Glomerular endothelial cell (primary cell): ENCODE data around the gene TRAPPC10. TPM values are rescaled to one million over a fixed set of nuclear protein-coding genes. Genes with fewer than 3 reads are reported as not detected.

ENCODE experiments used
- DNase-seq: peaks from one replicate; pipeline ENCODE4 v3.0.0-alpha.2; 2011; ENCODE audit warnings: low read depth, low spot score; ENCODE audit errors: extremely low read depth
- total RNA-seq: library from RNA; depleted of rRNA; stranded (reverse); fragments of >200 nt; gene quantifications from 2 replicates; pipeline ENCODE4 v1.2.3, GENCODE V29; 2015

TRAPPC10 gene, protein sequence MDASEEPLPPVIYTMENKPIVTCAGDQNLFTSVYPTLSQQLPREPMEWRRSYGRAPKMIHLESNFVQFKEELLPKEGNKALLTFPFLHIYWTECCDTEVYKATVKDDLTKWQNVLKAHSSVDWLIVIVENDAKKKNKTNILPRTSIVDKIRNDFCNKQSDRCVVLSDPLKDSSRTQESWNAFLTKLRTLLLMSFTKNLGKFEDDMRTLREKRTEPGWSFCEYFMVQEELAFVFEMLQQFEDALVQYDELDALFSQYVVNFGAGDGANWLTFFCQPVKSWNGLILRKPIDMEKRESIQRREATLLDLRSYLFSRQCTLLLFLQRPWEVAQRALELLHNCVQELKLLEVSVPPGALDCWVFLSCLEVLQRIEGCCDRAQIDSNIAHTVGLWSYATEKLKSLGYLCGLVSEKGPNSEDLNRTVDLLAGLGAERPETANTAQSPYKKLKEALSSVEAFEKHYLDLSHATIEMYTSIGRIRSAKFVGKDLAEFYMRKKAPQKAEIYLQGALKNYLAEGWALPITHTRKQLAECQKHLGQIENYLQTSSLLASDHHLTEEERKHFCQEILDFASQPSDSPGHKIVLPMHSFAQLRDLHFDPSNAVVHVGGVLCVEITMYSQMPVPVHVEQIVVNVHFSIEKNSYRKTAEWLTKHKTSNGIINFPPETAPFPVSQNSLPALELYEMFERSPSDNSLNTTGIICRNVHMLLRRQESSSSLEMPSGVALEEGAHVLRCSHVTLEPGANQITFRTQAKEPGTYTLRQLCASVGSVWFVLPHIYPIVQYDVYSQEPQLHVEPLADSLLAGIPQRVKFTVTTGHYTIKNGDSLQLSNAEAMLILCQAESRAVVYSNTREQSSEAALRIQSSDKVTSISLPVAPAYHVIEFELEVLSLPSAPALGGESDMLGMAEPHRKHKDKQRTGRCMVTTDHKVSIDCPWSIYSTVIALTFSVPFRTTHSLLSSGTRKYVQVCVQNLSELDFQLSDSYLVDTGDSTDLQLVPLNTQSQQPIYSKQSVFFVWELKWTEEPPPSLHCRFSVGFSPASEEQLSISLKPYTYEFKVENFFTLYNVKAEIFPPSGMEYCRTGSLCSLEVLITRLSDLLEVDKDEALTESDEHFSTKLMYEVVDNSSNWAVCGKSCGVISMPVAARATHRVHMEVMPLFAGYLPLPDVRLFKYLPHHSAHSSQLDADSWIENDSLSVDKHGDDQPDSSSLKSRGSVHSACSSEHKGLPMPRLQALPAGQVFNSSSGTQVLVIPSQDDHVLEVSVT
- total RNA-seq, result 16.5 and 29.1 TPM in 2 replicates

DNA sequence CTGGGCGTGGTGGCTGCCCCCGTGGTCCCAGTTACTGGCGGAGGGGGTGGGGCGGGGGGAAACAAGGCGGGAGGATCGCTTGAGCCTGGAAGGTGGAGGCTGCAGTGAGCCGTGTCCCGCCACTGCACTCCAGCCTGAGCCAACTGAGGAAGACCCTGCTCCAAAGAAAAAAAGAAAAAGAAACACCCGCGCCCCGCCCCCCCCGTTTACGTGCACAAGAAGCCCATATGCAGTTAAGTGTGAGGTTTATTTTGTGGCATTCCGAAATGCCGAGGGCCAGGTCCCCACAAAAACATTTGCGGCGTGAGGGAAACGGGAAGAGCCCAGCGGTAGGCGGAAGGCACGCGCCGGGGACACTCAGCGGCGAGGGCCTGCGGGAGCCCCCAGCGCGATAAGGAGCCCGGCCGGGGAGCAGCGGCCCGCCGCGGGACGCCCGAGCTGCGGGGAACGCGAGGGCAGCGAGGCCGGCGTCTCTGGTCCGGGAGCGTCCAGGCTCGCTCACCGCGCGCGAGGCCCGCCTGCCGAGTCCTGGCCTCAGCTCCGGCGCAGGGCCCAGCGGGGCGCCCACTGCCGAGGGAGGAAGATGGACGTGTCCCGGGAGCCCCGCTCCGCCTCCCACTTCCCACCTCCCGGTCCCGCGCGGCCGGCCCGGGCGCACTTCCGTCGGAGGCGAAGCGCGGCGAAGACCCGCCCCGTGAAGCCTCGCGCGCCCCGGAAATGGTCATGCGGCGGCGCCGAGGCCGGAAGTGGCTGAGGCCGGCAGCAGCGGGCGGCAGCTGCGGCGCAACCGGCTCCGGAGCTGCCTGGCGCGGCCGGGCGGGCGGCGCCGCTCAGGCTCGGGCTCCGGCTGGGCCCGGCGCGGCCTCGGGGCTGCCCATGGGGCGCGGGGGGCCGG, at the start of gene TRAPPC10:
TRAPPC10 (plus strand) TSS at position 731 of the 895 bp plus-strand sequence. CDS start 185 bp downstream, outside the sequence.
- no peak for DNase-seq

DNA sequence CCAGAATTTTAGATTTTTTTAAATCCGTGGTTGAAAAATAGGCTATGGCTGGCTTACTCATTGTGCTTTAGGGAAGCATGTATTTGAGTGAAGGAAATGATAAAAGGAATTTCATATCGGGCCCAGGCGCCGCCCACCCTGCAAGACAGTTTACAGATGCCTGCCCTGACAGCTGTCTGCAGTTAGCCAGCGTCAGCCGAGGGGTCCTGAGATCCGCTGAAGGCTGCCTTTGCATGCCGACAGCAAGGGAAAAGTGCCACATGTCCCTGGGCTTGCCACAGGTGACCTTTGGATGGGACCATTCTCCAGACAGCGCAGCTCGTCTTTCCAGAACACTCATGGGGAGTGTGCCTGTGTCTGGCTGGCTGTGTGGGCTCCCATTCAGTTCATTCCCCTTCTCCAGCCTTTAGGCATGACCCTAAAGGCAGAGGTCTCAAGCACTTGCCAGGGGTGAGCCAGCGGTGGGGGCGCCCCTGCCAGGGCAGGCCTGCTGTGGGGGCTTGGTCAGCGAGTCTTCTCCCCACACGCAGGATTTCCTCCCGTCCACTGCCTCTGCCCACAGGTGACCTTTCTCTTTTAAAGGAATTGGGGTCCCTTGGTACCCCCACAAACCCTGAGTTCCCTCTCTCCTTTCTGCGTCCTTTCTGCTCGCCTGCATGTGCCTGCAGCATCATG, 46.1 kb upstream of the TRAPPC10 start:
- DNase-seq, result no peak

DNA sequence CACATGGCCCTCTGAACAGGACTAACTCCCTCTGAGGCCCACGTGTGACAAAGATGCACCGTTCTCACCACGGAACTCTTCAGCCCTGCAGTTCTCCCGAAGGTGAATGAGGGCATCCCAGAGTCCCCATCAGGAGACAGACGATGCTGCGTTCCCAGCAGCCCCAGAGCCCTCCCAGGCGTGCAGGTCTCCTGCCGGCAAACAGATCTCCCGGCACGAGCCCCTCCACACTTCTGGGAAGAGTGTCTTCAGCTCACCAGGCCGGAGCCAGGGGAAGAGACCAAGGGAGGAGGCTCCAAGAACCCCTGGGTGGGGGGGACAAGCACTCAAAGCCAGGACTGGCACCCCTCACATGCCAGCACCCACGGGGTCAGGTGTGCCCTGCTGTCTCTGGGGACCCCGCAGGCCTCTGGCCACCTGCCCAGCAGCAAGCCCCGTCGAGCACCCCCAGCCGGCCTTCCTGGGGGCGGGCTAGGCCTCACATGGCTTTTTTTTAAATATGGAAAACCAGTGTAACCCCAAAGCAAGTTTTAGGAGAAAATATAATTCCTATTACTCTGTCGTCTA, 45.1 kb upstream of the TRAPPC10 start:
- DNase-seq, result no peak

DNA sequence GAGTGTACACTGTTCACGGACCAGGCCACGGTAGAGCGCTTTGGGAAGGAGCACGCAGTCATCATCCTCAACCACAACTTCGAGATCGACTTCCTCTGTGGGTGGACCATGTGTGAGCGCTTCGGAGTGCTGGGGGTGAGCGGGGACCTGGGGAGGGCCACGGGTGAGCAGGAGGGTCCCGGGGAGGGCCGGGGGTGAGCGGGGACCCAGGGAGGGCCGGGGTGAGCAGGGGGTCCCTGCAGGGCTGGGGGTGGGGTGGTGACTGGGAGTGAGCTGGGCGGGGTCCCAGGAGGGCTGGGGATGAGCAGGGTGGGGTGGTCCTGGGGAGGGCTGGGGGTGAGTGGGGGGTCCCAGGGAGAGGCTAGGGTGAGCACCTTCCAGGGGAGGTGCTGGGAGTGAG, 44.1 kb upstream of the TRAPPC10 start:
- no peak for DNase-seq

DNA sequence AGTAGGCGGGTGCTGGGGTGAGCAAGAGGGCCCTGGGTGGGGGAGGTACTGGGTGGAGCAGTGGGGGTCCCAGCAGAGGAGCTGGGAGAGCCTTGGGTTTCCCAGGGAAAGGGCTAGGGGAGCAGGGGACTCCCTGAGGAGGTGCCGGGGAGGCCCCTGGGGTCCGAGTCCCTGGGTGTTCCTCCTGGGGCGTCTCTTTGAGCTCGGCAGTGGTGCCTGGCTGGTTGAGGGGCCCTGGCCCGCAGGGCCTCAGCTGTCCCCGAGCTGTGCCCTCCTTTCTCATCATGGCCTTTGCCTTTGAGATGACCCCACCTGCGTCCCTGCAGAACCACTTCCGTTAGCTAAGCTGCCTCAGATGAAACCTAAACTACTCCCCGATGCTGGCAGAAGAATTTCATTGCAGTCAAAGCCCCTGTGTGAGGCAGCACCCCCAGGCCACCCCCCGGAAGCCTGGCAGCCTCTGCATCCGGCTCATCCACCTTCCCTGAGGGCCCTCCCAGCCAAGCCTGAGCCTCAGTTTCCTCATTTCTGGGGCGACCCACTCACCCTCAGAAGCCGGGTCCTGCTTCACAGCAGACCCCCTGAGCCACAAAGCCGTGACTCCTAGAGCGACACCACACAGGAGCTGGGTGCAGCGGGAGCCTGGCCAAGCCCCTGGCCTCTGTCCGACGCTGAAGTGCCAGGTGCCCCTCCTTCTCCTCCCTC, 43.5 kb upstream of the TRAPPC10 start:
- DNase-seq, result no peak

DNA sequence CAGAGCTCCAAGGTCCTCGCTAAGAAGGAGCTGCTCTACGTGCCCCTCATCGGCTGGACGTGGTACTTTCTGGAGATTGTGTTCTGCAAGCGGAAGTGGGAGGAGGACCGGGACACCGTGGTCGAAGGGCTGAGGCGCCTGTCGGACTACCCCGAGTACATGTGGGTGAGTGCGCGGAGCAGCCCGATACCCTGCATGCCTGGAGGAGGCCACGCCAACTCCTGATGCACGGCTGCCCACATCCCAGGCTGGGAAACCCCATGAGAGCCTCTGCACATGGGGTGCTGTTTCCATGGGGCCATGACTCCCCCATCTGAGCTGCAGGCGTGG, 43.0 kb upstream of the TRAPPC10 start:
- DNase-seq, result no peak

DNA sequence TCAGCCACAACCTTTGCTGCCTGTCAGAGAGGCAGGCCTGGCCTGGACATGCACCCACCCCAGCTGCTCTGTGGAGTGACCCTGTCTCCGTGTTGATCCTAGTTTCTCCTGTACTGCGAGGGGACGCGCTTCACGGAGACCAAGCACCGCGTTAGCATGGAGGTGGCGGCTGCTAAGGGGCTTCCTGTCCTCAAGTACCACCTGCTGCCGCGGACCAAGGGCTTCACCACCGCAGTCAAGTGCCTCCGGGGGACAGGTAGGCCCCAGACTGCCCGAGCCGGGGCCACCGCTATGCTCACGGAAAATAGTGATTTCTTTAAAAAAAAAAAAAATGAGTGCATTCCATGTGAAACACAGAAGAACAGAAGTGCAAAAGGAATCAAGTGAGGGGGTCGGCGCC, 41.6 kb upstream of the TRAPPC10 start:
- DNase-seq, result no peak

DNA sequence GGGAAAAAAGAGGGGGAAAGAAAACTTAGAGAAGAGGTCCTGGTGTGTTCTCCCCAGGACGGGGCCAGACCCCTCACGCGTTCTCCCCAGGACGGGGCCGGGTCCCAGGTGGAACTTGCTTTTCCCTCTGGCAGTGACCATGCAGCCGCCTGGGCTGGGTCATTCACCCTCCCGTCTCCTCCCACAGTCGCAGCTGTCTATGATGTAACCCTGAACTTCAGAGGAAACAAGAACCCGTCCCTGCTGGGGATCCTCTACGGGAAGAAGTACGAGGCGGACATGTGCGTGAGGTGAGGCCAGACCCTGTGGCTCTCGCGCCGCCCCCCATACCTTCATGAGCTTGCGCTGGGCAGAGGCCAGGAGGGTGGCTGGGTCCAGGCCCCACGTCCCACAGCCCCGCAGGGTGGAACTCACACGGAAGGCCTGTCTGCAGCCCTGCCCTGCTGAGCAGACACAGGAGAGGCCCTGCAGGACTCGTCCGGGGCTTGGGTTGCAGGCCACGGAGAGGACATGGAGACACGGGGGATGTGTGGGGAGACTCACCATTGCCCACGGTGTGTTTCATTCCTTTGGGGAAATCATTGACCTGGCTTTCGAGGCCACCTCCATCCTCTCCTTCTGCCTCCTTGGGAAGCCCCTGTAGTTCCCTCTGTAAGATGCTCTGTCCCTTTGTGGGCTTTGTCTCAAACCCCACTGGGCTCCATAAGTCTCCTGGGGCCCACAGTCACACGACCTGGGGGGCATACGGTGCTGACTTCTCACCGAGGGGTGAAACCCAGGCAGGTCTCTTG, 40.7 kb upstream of the TRAPPC10 start:
- no peak for DNase-seq

DNA sequence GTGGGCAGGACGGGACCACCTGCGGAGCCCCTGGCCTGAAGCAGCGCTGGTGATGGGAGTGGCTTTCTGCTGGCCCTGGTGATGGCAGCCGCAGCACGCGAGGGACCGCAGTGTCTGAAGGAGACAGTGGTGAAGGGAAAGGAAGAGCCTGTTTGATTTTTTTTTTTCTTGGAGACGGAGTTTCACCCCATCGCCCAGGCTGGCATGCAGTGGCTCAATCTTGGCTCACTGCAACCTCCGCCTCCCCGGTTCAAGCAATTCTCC, 40.2 kb upstream of the TRAPPC10 start:
- no peak for DNase-seq

DNA sequence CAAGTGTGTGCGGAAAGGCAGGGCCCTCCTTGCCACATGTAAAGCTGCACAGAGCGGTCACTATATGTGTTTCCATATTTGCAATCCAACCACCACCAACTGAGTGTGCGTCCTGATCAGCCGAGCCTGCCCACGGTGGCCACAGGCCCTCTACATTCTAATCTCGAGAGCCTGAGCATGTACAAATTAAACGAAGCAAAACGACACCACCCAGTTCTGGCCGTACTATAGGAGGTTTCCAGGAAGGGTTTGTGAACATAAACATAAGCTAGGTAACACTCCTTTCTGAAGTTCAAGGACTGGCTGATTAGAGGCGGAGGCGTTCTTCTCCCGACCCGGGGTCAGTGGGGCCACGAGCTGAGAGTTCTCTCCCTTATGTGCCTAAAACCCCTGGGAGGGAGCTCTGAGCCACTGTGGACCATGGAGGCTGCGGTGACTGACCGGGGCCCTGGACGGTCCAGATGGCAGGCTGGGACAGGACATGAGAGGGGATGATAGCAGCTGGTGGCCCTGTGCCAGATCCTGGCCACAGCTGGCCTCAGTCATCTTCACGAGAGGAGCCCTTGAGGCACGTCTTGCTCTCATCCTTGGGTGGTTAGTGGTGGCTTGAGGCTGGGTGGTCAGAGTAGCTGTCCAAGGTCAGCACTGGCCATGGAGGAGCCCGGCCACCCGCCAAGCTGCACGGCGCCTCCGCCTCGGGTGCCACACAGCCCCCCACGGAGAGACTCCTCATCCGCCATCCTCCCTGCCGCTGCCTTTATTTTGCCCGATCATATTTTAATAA, 39.1 kb upstream of the TRAPPC10 start:
- no peak for DNase-seq

DNA sequence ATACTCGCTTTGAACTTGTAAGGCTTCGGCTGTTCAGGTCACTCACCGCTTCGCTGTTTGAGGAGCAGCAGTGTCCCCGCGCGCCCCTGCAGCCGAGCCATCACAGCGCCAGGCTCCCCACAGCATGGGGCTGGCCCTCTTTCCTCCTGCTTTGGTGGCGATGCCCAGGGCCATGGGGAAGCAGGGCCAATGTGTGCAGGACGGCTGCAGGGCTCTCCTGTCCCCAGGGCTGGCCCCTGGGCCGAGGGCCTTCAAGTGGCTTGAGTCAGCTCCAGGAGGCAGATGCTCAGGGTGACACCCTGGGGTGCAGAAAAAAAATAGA, 38.5 kb upstream of the TRAPPC10 start:
- no peak for DNase-seq

DNA sequence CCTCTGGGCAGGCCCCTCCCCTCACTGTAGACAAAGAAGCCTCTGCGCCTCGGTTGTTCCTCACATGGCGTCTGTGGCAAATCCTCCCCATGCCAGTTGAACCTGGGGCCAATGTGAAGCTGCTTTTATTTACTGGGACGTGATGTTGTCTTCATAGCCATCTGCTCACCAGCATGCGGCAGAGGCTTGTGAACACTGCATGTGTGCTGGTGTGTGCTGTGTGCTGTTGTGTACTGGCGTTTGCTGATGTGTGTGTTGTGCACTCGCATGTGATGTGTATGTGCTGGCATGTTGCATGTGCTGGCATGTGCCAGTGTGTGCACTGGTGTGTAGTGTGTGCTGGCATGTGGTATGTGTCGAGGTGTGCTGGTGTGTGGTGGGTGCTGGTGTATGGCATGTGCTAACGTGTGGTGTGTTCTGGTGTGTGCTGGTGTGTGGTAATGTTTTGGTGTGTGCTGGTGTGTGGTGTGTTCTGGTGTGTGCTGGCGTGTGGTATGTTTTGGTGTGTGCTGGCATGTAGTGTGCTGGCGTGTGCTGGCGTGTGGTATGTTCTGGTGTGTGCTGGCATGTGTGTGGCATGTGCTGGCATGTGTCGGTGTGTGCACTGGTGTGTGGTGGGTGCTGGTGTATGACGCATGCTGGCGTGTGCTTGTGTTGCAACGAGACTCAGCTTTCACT, 37.2 kb upstream of the TRAPPC10 start:
- DNase-seq, result no peak

DNA sequence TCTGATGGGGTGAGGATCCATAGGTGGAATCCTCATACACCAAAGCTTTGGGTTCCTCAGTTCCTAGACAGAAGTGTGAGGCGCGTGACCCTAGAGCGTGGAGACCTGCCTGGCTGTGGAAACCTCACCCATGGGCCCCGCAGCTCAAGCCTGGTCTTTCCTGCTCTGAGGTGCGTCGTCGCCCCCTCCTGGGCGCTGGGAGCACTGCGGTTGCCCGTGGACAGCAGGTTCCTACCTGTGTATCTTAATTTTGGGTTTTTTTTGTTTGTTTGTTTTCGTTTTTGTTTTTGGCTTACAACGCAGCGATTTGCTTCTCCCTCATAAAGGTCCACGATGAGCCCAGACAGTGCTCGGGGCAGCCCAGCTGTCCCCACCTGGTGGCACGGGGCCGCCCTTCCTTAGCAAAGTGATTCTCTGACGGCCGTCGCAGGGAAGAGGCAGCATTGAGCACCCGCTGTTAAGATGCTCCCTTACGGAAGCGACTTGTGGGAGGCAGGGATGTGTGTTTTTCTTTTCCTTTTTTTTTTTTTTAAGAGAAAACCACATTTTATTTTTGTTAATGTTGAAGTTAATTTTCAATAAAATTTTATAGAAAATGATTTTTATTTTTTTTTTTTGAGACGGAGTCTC, 36.5 kb upstream of the TRAPPC10 start:
- peak; percentile 9 for DNase-seq

DNA sequence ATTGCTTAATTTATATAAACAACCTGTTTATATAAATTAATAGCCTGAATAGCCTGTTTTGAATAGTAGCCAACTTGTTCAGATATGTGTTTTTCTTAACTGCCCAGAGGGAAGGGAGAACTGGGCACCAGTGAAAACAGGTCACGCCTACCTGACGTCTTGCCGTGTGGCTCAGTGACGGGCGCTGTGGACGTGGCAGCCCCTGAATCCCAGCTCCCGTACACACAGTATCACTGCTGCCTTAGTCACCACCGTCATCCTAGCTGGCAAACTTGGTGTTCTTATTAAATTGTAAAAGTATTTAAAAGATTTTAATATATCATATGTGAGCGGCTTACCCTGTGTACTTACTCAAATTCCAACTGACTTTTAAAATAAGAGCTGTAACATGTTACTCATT, 35.4 kb upstream of the TRAPPC10 start:
- DNase-seq, result no peak

DNA sequence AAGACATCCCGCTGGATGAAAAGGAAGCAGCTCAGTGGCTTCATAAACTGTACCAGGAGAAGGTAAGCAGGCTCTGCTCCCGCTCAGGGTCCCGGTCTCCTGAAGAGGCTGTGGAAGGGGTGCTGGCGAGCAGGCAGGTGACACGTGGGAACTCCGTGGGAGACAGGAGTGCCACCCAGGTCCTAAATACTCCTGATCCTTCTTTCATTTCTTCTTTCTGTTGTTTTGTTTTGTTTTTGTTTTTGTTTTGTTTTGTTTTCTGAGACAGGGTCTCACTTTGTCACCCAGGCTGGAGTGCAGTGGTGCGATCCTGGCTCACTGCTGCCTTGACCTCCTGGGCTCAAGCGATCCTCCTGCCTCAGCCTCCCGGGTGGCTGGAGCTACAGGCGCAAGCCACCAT, 34.0 kb upstream of the TRAPPC10 start:
- no peak for DNase-seq

DNA sequence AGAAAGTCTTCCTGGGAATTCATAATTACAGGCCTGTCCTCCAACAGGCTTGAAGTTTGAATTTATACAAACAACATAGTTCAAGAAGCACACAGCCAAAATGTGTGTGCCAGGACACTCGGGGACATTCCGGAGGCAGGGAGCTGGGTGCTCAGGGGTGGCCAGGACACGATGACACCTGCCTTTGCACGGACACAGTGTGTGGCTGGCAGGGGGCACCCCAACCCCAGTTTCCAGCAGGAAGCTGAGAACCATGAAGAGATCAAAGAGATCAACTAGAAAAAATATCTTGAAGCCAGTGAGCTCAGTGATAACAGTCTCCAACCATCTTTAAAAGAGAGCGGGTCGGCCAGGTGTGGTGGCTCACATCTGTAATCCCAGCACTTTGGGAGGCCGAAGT, 32.5 kb upstream of the TRAPPC10 start:
- no peak for DNase-seq
